ENCODE data around the gene CTPS1.

CTPS1 gene

GRCh38 chr1:41024953-41025352 is 45.5 kb downstream of the CTPS1 start:
- no peak for DNase-seq (ENCODE audit: low read depth)

GRCh38 chr1:41025979-41026819 is 46.7 kb downstream of the CTPS1 start:
- no peak for DNase-seq (ENCODE audit: low read depth)

- DNase-seq (ENCODE audit: low read depth): no peak
Measured at GRCh38 chr1:41028034-41028642, 48.6 kb downstream of the CTPS1 start.

- no peak for DNase-seq (ENCODE audit: low read depth)
Measured at GRCh38 chr1:41030872-41031616, 51.5 kb downstream of the CTPS1 start.

- no peak for DNase-seq (ENCODE audit: low read depth)
Measured at GRCh38 chr1:41032147-41032546, 52.7 kb downstream of the CTPS1 start.

GRCh38 chr1:41033272-41033671 is 53.8 kb downstream of the CTPS1 start:
- DNase-seq (ENCODE audit: low read depth): no peak

- no peak for DNase-seq (ENCODE audit: low read depth)
Measured at GRCh38 chr1:41037116-41037903, 57.8 kb downstream of the CTPS1 start.

- DNase-seq (ENCODE audit: low read depth): no peak
Measured at GRCh38 chr1:41038110-41038509, 58.6 kb downstream of the CTPS1 start.

- DNase-seq (ENCODE audit: low read depth): no peak
Measured at GRCh38 chr1:41041614-41042270, 62.2 kb downstream of the CTPS1 start.

- DNase-seq (ENCODE audit: low read depth): no peak
Measured at GRCh38 chr1:41044187-41044586, 64.7 kb downstream of the CTPS1 start.

- DNase-seq (ENCODE audit: low read depth): no peak
Measured at GRCh38 chr1:41045740-41046139, 66.2 kb downstream of the CTPS1 start.

- no peak for DNase-seq (ENCODE audit: low read depth)
Measured at GRCh38 chr1:41046347-41046775, 66.9 kb downstream of the CTPS1 start.

- DNase-seq (ENCODE audit: low read depth): no peak
Measured at GRCh38 chr1:41048540-41048939, 69.0 kb downstream of the CTPS1 start.

GRCh38 chr1:41051022-41051421 is 71.5 kb downstream of the CTPS1 start:
- DNase-seq (ENCODE audit: low read depth): no peak

GRCh38 chr1:41053316-41053715 is 73.8 kb downstream of the CTPS1 start:
- no peak for DNase-seq (ENCODE audit: low read depth)

GRCh38 chr1:41056907-41057306 is 77.4 kb downstream of the CTPS1 start:
- DNase-seq (ENCODE audit: low read depth): no peak

Measured in stimulated activated CD8-positive, alpha-beta memory T cell treated with anti-CD3 and anti-CD28 coated beads, Interleukin-12 subunit alpha, Interleukin-12 subunit beta, amount 100 ng/mL, for 4 hours (primary cell).